OCI-LY1 (cell line): ENCODE measurements around the gene JPH3.

Experiments used
- EZH2 ChIP-seq: fragments of 200-600 bp; sonication (generic), shearing (Covaris generic); IDR thresholded peaks from 2 replicates; pipeline ENCODE4 v1.8.0; 2017; ENCODE audit warnings: borderline replicate concordance, mixed run types, mild to moderate bottlenecking, antibody characterized with exemption, low read length, moderate library complexity, mixed read lengths
- TF ChIP-seq, protein P1 (sequence below): fragments of 200-600 bp; sonication (generic), shearing (Covaris generic); IDR thresholded peaks from 2 replicates; pipeline ENCODE4 v1.5.1; 2017; ENCODE audit warnings: mild to moderate bottlenecking, antibody characterized with exemption, low read length, moderate library complexity, mixed read lengths

DNA sequence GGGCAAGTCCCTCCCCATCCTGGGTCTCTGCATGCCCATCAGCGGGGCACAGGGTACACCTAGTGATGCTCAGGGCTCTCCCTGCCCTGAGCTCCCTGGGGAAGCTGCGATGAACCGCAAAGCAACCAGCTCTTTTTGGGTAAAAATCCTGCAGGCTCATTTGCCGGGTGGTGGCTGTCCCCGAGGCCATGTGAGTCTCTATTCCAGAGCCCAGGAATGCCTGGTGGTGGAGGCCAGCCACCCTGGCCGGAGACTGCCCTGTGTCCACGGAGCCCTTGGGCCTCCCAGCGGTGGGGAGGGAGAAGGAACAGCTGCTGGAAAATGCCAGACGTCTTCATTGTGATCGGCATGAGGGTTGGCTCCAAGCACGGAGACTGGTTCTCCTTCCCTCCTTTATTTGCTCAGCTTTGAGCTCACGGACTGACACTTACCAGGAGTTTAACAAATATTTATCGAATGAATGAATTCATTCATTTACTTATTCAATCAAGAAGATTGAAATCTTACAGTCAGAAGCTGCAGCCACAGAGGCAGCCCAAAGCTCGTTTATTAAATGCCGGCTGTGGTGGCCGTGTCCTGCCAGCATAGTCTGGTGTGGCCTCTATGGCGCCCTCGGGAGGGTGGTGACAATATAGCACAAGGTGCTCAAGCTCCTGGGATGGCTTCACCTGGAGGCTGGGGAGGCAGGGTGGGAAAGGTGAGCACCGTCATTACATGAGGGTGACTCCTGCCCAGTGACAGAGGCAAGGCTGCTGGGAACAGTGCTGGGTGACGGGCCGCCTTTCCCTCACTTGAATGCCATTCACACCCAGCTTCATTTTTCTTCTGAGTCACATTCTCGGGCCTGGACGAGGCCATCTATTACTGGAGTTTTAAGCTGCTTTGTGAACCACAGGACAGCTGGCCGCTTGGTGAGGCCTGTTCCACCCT lies 31.1 kb upstream of the JPH3 start:
- TF ChIP-seq, protein P1, sequence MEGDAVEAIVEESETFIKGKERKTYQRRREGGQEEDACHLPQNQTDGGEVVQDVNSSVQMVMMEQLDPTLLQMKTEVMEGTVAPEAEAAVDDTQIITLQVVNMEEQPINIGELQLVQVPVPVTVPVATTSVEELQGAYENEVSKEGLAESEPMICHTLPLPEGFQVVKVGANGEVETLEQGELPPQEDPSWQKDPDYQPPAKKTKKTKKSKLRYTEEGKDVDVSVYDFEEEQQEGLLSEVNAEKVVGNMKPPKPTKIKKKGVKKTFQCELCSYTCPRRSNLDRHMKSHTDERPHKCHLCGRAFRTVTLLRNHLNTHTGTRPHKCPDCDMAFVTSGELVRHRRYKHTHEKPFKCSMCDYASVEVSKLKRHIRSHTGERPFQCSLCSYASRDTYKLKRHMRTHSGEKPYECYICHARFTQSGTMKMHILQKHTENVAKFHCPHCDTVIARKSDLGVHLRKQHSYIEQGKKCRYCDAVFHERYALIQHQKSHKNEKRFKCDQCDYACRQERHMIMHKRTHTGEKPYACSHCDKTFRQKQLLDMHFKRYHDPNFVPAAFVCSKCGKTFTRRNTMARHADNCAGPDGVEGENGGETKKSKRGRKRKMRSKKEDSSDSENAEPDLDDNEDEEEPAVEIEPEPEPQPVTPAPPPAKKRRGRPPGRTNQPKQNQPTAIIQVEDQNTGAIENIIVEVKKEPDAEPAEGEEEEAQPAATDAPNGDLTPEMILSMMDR = peak; percentile 54; the same call in 1 of the 2 replicates
- no peak for TF ChIP-seq EZH2
